Panc1 (cell line): ENCODE results near the gene HUS1B. TPM values are rescaled to one million over a fixed set of nuclear protein-coding genes. Genes with fewer than 3 reads are reported as not detected.

Source experiments
- ATAC-seq: fragments of 200-7000 bp; cut with Tn5 transposase; 2 replicates; pipeline ENCODE4 v1.9.1; 2020; ENCODE audit warnings: mild to moderate bottlenecking, moderate library complexity
- BruUV-seq: library from RNA; stranded (reverse); fragments of 400-500 nt; replicated peaks from 2 replicates; lab custom pipeline; 2021; lab: Mats Ljungman, UMichigan
- CTCF ChIA-PET: fragments of 300-600 bp; sonication (Branson Sonifier 250); formaldehyde crosslinking; loops from one replicate; lab custom pipeline; 2022; ENCODE audit warnings: antibody characterized with exemption; lab: Charles Lee
- POLR2A ChIA-PET: fragments of 300-600 bp; sonication (Branson Sonifier 250); formaldehyde crosslinking; loops from one replicate; lab custom pipeline; 2022; ENCODE audit warnings: antibody characterized with exemption; lab: Charles Lee
- DNase-seq: peaks from one replicate; pipeline ENCODE4 v3.0.0-alpha.2; 2010; ENCODE audit warnings: low read depth, low spot score
- H3K27ac ChIP-seq: 2 replicates; pipeline ENCODE4 v1.5.1; 2011; ENCODE audit warnings: mild to moderate bottlenecking, low read length, inconsistent platforms
- H3K27me3 ChIP-seq: fragments of 200-500 bp; sonication (Bioruptor generic); 2 replicates; pipeline ENCODE4 v1.6.0; 2014; ENCODE audit warnings: low read length, inconsistent platforms; ENCODE audit not compliant: control insufficient read depth, insufficient read depth
- H3K36me3 ChIP-seq: fragments of 200-500 bp; sonication (Bioruptor generic); 2 replicates; pipeline ENCODE4 v1.5.1; 2014; ENCODE audit warnings: inconsistent platforms, mild to moderate bottlenecking, low read length, moderate library complexity; ENCODE audit not compliant: control insufficient read depth, insufficient read depth
- H3K4me1 ChIP-seq: 2 replicates; pipeline ENCODE4 v1.5.1; 2011; ENCODE audit warnings: inconsistent platforms, mild to moderate bottlenecking, low read length, moderate library complexity; ENCODE audit not compliant: control insufficient read depth, insufficient read depth
- H3K4me3 ChIP-seq, 2 experiments: 2 replicates each; pipeline ENCODE4 v1.5.1; 2011 to 2012; ENCODE audit warnings: low read depth in 2 of 2, low read length in 2 of 2, mild to moderate bottlenecking in 2 of 2, inconsistent platforms in 1 of 2, moderate library complexity in 1 of 2
- H3K9me3 ChIP-seq: fragments of 200-500 bp; sonication (Bioruptor generic); 2 replicates; pipeline ENCODE4 v1.5.1; 2014; ENCODE audit warnings: low read depth, mild to moderate bottlenecking, inconsistent platforms, low read length, moderate library complexity; ENCODE audit not compliant: control insufficient read depth, insufficient read depth
- CTCF ChIP-seq: fragments of 450-650 bp; IDR thresholded peaks from 2 replicates; pipeline ENCODE4 v1.5.1; 2017; ENCODE audit warnings: mild to moderate bottlenecking
- POLR2AphosphoS5 ChIP-seq: IDR thresholded peaks from 2 replicates; pipeline ENCODE4 v1.6.1; 2012; ENCODE audit warnings: mild to moderate bottlenecking, low read depth, low read length, moderate library complexity
- REST ChIP-seq, 2 experiments: IDR thresholded peaks; 2 replicates each; pipeline ENCODE4 v1.6.1; 2011 to 2012; ENCODE audit warnings: low read depth in 2 of 2, control low read depth in 1 of 2, low read length in 1 of 2, mild to moderate bottlenecking in 1 of 2, moderate library complexity in 1 of 2; ENCODE audit not compliant: insufficient read depth in 1 of 2
- SIN3A ChIP-seq: IDR thresholded peaks from 2 replicates; pipeline ENCODE4 v1.6.1; 2012; ENCODE audit warnings: low read depth, mild to moderate bottlenecking, low read length, moderate library complexity, borderline replicate concordance; ENCODE audit not compliant: insufficient read depth
- TCF7L2 ChIP-seq: IDR thresholded peaks from 2 replicates; pipeline ENCODE4 v1.6.1; 2011; ENCODE audit warnings: mild to moderate bottlenecking, low read depth, low read length, inconsistent platforms
- in situ Hi-C: cut with HindIII; loops from 2 replicates; pipeline ENCODE4 v1.10.0; 2016; ENCODE audit warnings: low sequenced_read_pairs, low pct_unique_long_range_greater_than_20kb
- intact Hi-C: fragments of 100-400 bp; cut with micrococcal nuclease; formaldehyde crosslinking; loops from one replicate; pipeline ENCODE4 v1.10.0; 2022; ENCODE audit not compliant: unreplicated experiment
- total RNA-seq: library from RNA; stranded (reverse); gene quantifications from one replicate; pipeline ENCODE4 v1.2.1, GENCODE V29; 2021; ENCODE audit not compliant: unreplicated experiment

Gene HUS1B
- total RNA-seq, 1 experiment from 2014 or later, result 0.74 TPM

- Histone ChIP-seq H3K27ac (no peak overlapping the region), H3K4me1 (no peaks in the 10 kb centered on the region; the same call in 1 of the 2 replicates), H3K9me3 (peaks cover 6% of the 10 kb centered on the region; the same call in 1 of the 2 replicates), H3K36me3 (no peaks in the 10 kb centered on the region), H3K4me3 (no peak overlapping the region), H3K27me3 (no peaks in the 10 kb centered on the region)
- ATAC-seq (no peak), DNase-seq (no peak)
- TF ChIP-seq POLR2AphosphoS5, result no peak
- TF ChIP-seq SIN3A, result no peak
- TF ChIP-seq REST (IDR thresholded peaks at IDR 0.05; ENCODE audit: insufficient read depth in 1 of 2, low read depth in 2 of 2, low read length in 1 of 2), result no peak
- TF ChIP-seq TCF7L2, result no peak
- TF ChIP-seq CTCF, result no peak
- POLR2A ChIA-PET, result no interaction called here
- CTCF ChIA-PET, result no interaction called here
- no TSS peak for BruUV-seq
- intact Hi-C loops, result no loop called here
- in situ Hi-C loops, result no loop called here
Observed at GRCh38 chr6:674406-674805, 17.5 kb upstream of the HUS1B start.

- DNase-seq (no peak), ATAC-seq (no peak)
- POLR2A ChIA-PET, result no interaction called here
- Histone ChIP-seq H3K27ac (no peak overlapping the region), H3K4me3 (no peak overlapping the region), H3K27me3 (no peaks in the 10 kb centered on the region), H3K4me1 (no peaks in the 10 kb centered on the region), H3K36me3 (no peaks in the 10 kb centered on the region), H3K9me3 (peaks cover 4% of the 10 kb centered on the region; the same call in 1 of the 2 replicates)
- in situ Hi-C loops (no loop called here), intact Hi-C loops (no loop called here)
- TF ChIP-seq REST (IDR thresholded peaks at IDR 0.05; ENCODE audit: insufficient read depth in 1 of 2, low read depth in 2 of 2, low read length in 1 of 2) (no peak), POLR2AphosphoS5 (no peak), TCF7L2 (no peak), CTCF (no peak), SIN3A (no peak)
- CTCF ChIA-PET, result no interaction called here
- BruUV-seq, result no TSS peak
Observed at GRCh38 chr6:667253-667927, 10.5 kb upstream of the HUS1B start.
